GM10248 (cell line): ENCODE data around the gene LPAR5.

Source experiments
- CTCF ChIA-PET: fragments of 300-600 bp; sonication (Branson Sonifier 250); formaldehyde crosslinking; extraction: SDS; loops from one replicate; lab custom pipeline; 2021; ENCODE audit warnings: antibody characterized with exemption; lab: Yijun Ruan, JAX
- POLR2A ChIA-PET: fragments of 350-650 bp; sonication (Branson Sonifier 250); formaldehyde crosslinking; extraction: SDS; loops from one replicate; lab custom pipeline; 2020; ENCODE audit warnings: antibody characterized with exemption; lab: Yijun Ruan, JAX
- DNase-seq: peaks from one replicate; pipeline ENCODE4 v3.0.0; 2012; ENCODE audit errors: extremely low spot score
- CTCF ChIP-seq: IDR thresholded peaks from 2 replicates; pipeline ENCODE4 v1.5.1; 2012; ENCODE audit warnings: mild to moderate bottlenecking, low read depth; ENCODE audit errors: extremely low read depth, missing control alignments, control extremely low read depth

LPAR5 gene

GRCh38 chr12:6613776-6614512 lies 21.8 kb downstream of the LPAR5 start:
- CTCF ChIA-PET = interaction anchor here (0.8 to 3.8 kb wide), 12 partner anchors 12 to 164 kb away, joined by 3 to 13 read pairs (median 3); partner anchors contain the start of genes COPS7A, LPAR5, MLF2 and ZNF384
- POLR2A ChIA-PET = interaction anchor here (0.6 to 1.6 kb wide), 2 partner anchors 76 to 238 kb away, joined by 3 read pairs; partner anchors contain the start of gene USP5
- peak; percentile 19 for TF ChIP-seq CTCF
- DNase-seq = peak; percentile 70

DNA sequence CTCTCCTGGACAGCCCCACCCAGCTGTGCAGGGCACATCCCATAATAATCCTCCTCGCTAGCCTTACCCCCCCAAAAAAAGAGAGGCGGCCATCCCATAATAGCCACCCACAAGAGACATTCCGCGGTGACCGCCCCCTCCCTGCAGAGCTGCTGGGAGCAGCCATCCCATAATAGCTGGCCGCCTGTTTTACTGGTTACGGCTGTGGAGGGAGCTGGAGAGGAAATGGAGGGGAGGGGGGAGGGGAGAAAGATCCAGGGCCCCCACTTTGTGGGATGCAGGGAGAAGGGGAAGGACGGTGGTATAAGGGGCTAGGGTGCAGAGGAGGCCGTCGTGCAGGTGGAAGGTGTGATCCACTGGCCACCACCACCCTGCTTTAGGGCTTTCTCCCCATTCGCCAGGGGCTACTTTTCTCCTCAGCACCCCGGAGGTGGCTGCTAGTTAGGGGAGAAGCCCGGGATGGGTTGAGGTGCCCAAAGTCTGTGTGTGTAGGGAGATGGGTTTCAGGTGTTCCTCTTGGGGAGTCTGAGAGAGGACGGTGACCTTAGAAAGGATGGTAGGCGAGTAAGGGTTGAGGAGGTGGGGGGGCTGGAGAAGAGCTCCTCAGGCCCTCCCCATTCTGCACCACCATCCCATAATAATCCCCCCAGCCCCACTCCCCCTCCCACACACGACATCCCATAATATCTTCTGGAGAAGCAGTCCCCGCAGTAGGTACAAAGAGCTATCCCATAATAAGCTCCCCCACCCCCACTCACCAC lies 22.6 kb downstream of the LPAR5 start:
- ChIA-PET POLR2A (interaction anchor here (0.6 to 1.6 kb wide), 3 partner anchors 18 to 239 kb away, joined by 3 to 5 read pairs (median 3); partner anchors contain the start of gene USP5), CTCF (interaction anchor here (0.9 to 3.8 kb wide), 13 partner anchors 8 to 216 kb away, joined by 3 to 13 read pairs (median 3); partner anchors contain the start of genes COPS7A, LPAR5 and MLF2)
- no peak for TF ChIP-seq CTCF
- DNase-seq = peak; percentile 43

GRCh38 chr12:6612652-6613014 lies 23.1 kb downstream of the LPAR5 start:
- ChIA-PET POLR2A (interaction anchor here (1.1 to 1.6 kb wide), 2 partner anchors 17 to 239 kb away, joined by 3 to 5 read pairs; partner anchors contain the start of gene USP5), CTCF (interaction anchor here (0.9 to 3.8 kb wide), 6 partner anchors 9 to 216 kb away, joined by 3 to 13 read pairs (median 4); partner anchors contain the start of gene MLF2)
- DNase-seq = no peak
- no peak for TF ChIP-seq CTCF

- CTCF ChIA-PET = interaction anchor here (0.9 to 3.8 kb wide), 5 partner anchors 9 to 217 kb away, joined by 3 to 13 read pairs (median 4); partner anchors contain the start of gene MLF2
Observed at GRCh38 chr12:6612247-6612646, 23.5 kb downstream of the LPAR5 start.

DNA sequence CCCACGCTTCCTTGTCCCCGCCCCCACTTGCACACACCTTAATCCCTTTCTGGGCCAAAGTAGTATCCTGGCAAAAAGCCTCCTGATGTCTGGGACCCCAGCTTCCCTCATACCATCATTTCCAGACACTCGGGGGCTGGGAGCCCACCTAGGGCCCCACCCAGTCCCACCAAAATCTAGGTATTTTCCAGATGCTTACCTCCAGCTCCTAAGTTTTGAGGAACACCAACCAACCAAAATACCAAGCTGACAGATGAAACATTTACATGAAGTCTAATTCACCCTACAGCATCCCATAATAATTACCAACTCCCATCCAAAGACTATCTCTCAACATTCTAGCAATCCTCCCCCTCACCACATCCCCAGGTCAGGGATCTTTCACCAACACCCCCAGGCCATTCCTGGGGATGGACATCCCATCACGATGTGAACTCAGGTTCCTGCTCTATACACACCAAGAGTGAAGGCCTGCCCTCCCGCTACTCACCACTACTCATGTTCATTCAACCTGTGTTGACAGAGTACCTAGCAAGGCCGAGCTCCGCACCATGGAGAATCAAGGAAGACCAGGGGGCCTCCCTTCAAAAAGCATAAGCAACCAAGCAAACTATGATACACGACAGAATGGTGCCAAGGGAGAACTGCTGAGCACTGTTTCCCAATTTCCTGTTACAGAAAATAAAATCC lies 27.0 kb downstream of the LPAR5 start:
- ChIA-PET POLR2A (interaction anchor here (0.6 to 0.7 kb wide), 2 partner anchors 13 to 74 kb away, joined by 3 read pairs; partner anchors contain the start of gene GAPDH), CTCF (interaction anchor here (1.1 to 1.3 kb wide), 3 partner anchors 13 to 71 kb away, joined by 4 read pairs; no protein-coding TSS in a partner anchor)
- no peak for TF ChIP-seq CTCF
- DNase-seq = no peak

More at GRCh38 chr12:6612247-6612646, 23.5 kb downstream of the LPAR5 start:
- POLR2A ChIA-PET = interaction anchor here (1.1 to 1.6 kb wide), 2 partner anchors 17 to 240 kb away, joined by 3 to 5 read pairs; partner anchors contain the start of gene USP5
- TF ChIP-seq CTCF = no peak
- no peak for DNase-seq
